Adrenal gland (tissue), 5 donors: ENCODE results near the gene PGM3.

Experiments used
- POLR2A ChIP-seq, 2 donors: fragments of 450-650 bp; IDR thresholded peaks; one replicate each; pipeline ENCODE4 v1.6.1; 2017; ENCODE audit warnings: antibody characterized with exemption in 2 of 2, mild to moderate bottlenecking in 2 of 2, moderate library complexity in 1 of 2
- TF ChIP-seq, protein P1 (sequence below), 6 experiments: fragments of 450-650 bp in 4 of 6; fragments of 200-600 bp in 2 of 6; sonication (generic) in 1 of 6; IDR thresholded peaks; 1 replicate in 5 of 6; 2 replicates in 1 of 6; pipeline versions ENCODE4 v1.5.1 to v1.8.0; 2016 to 2021; ENCODE audit warnings: antibody characterized with exemption in 6 of 6, mild to moderate bottlenecking in 2 of 6, moderate library complexity in 1 of 6
- donor health status: DM: no; HTN: no; CAD: no.

DNA sequence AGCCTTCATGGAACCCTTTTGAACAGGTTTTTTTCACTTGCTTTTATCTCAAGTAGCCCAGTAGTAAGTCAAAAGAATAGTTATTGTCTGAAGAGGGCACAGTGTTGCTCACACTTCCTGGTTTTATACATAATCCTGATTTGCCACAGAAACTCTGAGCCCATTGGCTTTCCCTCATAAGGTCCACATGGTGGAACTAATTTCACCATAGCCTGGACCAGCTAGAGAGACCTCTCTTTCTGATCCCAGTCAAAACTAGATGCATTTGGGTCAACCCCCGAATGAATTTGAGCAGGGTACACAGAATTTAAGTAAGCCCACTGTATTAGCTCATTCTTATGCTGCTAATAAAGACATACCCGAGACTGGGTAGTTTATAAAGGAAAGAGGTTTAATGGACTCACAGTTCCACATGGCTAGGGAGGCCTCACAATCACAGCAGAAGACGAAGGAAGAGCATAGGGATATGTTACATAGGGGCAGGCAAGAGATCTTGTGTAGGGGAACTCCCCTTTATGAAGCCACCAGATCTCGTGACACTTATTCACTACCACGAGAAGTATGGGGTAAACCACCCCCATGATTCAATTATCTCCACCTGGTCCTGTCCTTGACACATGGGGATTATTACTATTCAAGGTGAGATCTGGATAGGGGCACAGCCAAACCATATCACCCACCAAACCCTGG lies 6.3 kb upstream of the PGM3 start:
- TF ChIP-seq POLR2A (IDR thresholded peaks at IDR 0.05), result no peak
- TF ChIP-seq, protein P1, sequence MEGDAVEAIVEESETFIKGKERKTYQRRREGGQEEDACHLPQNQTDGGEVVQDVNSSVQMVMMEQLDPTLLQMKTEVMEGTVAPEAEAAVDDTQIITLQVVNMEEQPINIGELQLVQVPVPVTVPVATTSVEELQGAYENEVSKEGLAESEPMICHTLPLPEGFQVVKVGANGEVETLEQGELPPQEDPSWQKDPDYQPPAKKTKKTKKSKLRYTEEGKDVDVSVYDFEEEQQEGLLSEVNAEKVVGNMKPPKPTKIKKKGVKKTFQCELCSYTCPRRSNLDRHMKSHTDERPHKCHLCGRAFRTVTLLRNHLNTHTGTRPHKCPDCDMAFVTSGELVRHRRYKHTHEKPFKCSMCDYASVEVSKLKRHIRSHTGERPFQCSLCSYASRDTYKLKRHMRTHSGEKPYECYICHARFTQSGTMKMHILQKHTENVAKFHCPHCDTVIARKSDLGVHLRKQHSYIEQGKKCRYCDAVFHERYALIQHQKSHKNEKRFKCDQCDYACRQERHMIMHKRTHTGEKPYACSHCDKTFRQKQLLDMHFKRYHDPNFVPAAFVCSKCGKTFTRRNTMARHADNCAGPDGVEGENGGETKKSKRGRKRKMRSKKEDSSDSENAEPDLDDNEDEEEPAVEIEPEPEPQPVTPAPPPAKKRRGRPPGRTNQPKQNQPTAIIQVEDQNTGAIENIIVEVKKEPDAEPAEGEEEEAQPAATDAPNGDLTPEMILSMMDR (IDR thresholded peaks at IDR 0.05), result no peak
